Natural killer cell (primary cell): ENCODE data around the gene DOCK4. TPM values are rescaled to one million over a fixed set of nuclear protein-coding genes. Genes with fewer than 3 reads are reported as not detected.

Experiments
- ATAC-seq, 3 donors: fragments of 150-1000 bp in 2 of 3; fragments of 200-7000 bp in 1 of 3; cut with Tn5 transposase; 1 replicate in 1 of 3; 2 replicates in 2 of 3; pipeline ENCODE4 v1.10.0; 2021; ENCODE audit warnings: mild to moderate bottlenecking in 2 of 3, moderate library complexity in 2 of 3
- DNase-seq, 2 donors: peaks; one replicate each; pipeline versions ENCODE4 v3.0.0 to v3.0.0-alpha.2; 2013 to 2021; ENCODE audit warnings: mixed read lengths in 1 of 2
- H3K27ac ChIP-seq: one replicate; pipeline ENCODE4 v1.5.1; 2013; ENCODE audit warnings: mild to moderate bottlenecking, low read length
- H3K27me3 ChIP-seq: one replicate; pipeline ENCODE4 v1.6.1; 2013; ENCODE audit warnings: low read length; ENCODE audit not compliant: control insufficient read depth, insufficient read depth
- H3K36me3 ChIP-seq: one replicate; pipeline ENCODE4 v1.6.1; 2013; ENCODE audit warnings: low read length; ENCODE audit not compliant: control insufficient read depth, insufficient read depth
- H3K4me1 ChIP-seq: one replicate; pipeline ENCODE4 v1.6.1; 2013; ENCODE audit warnings: low read length; ENCODE audit not compliant: control insufficient read depth, insufficient read depth
- H3K4me3 ChIP-seq: one replicate; pipeline ENCODE4 v1.5.1; 2013; ENCODE audit warnings: low read length
- H3K9me3 ChIP-seq: one replicate; pipeline ENCODE4 v1.6.1; 2013; ENCODE audit warnings: low read length; ENCODE audit not compliant: control insufficient read depth, insufficient read depth
- H3K27ac Mint-ChIP-seq, 2 donors: one replicate each; pipeline ENCODE4 v1.8.0; 2022; ENCODE audit warnings: mild to moderate bottlenecking in 2 of 2, mixed read lengths in 2 of 2, moderate library complexity in 1 of 2
- H3K27me3 Mint-ChIP-seq, 2 donors: one replicate each; pipeline ENCODE4 v1.8.0; 2022; ENCODE audit warnings: low read depth in 2 of 2, mixed read lengths in 2 of 2
- H3K36me3 Mint-ChIP-seq: one replicate; pipeline ENCODE4 v1.8.0; 2022; ENCODE audit warnings: mixed read lengths
- H3K4me1 Mint-ChIP-seq, 2 donors: one replicate each; pipeline ENCODE4 v1.8.0; 2022; ENCODE audit warnings: mixed read lengths in 2 of 2
- H3K4me3 Mint-ChIP-seq: one replicate; pipeline ENCODE4 v1.8.0; 2022; ENCODE audit warnings: mild to moderate bottlenecking, moderate library complexity, mixed read lengths
- H3K9me3 Mint-ChIP-seq, 2 donors: one replicate each; pipeline ENCODE4 v1.8.0; 2022; ENCODE audit warnings: mixed read lengths in 2 of 2
- CTCF ChIP-seq: fragments of 200-600 bp; IDR thresholded peaks from one replicate; pipeline ENCODE4 v1.8.0; 2022; ENCODE audit warnings: antibody characterized with exemption
- WGBS: methylation state at CpG from one replicate; pipeline ENCODE4 v1.1.7; 2013; ENCODE audit warnings: missing lambda C conversion rate; ENCODE audit not compliant: insufficient coverage; 5-methylcytosine and 5-hydroxymethylcytosine counted together
- intact Hi-C: fragments of 100-400 bp; cut with micrococcal nuclease; formaldehyde crosslinking; loops from one replicate; pipeline ENCODE4 v1.14.2; 2022
- total RNA-seq, 4 donors: library from RNA; stranded (reverse); fragments of 120-200 nt in 1 of 4; gene quantifications; one replicate each; pipeline versions ENCODE4 v1.2.3 to v1.2.4, GENCODE V29; 2013 to 2022

The DOCK4 gene
- total RNA-seq, 3 donors from 2014 or later (not counting 1 experiment from before 2014, with no cell fraction given) = 0.61 to 2.4 (median 0.89) TPM

GRCh38 chr7:111740942-111741341 lies 465.3 kb downstream of the DOCK4 start:
- ATAC-seq (no peak), DNase-seq (no peak)
- Mint-ChIP-seq H3K9me3 (no peaks in the 10 kb centered on the region), H3K27me3 (no peaks in the 10 kb centered on the region), H3K27ac (no peak overlapping the region), H3K4me1 (no peaks in the 10 kb centered on the region), H3K4me3 (no peak overlapping the region), H3K36me3 (no peaks in the 10 kb centered on the region)
- TF ChIP-seq CTCF = no peak
- Histone ChIP-seq H3K4me3 (no peak overlapping the region), H3K9me3 (no peaks in the 10 kb centered on the region), H3K4me1 (no peaks in the 10 kb centered on the region), H3K36me3 (no peaks in the 10 kb centered on the region), H3K27me3 (no peaks in the 10 kb centered on the region), H3K27ac (no peak overlapping the region)
- 95% methylated on average over 2 of the region's 3 CpGs for WGBS
- intact Hi-C loops = loop anchor here (1.0 to 5.0 kb wide), 2 partner anchors 676 to 755 kb away; no protein-coding TSS in a partner anchor

- Mint-ChIP-seq H3K9me3 (no peaks in the 10 kb centered on the region), H3K27me3 (no peaks in the 10 kb centered on the region), H3K36me3 (no peaks in the 10 kb centered on the region), H3K4me1 (no peaks in the 10 kb centered on the region), H3K27ac (no peak overlapping the region), H3K4me3 (no peak overlapping the region)
- Histone ChIP-seq H3K9me3 (no peaks in the 10 kb centered on the region), H3K36me3 (no peaks in the 10 kb centered on the region), H3K4me3 (no peak overlapping the region), H3K27ac (no peak overlapping the region), H3K27me3 (no peaks in the 10 kb centered on the region), H3K4me1 (no peaks in the 10 kb centered on the region)
- WGBS = 62% methylated on average over 4 of the region's 4 CpGs
- DNase-seq = no peak
- intact Hi-C loops = loop anchor here (2.0 kb wide), 1 partner anchor 646 kb away; the partner anchor contains the start of gene LRRN3
- no peak for TF ChIP-seq CTCF
- ATAC-seq = no peak
These were observed 469.7 kb downstream of the DOCK4 start for GRCh38 chr7:111736552-111736874.

- Histone ChIP-seq H3K27me3 (no peaks in the 10 kb centered on the region), H3K36me3 (no peaks in the 10 kb centered on the region), H3K4me1 (no peaks in the 10 kb centered on the region), H3K9me3 (no peaks in the 10 kb centered on the region), H3K4me3 (no peak overlapping the region), H3K27ac (no peak overlapping the region)
- ATAC-seq (peak; percentile 54 to 66 (median 57)), DNase-seq (peak in 1 of 2 donors; percentile 78)
- 63% methylated on average over 9 of the region's 11 CpGs for WGBS
- Mint-ChIP-seq H3K9me3 (no peaks in the 10 kb centered on the region), H3K4me3 (no peak overlapping the region), H3K27ac (no peak overlapping the region), H3K27me3 (no peaks in the 10 kb centered on the region), H3K36me3 (no peaks in the 10 kb centered on the region), H3K4me1 (no peaks in the 10 kb centered on the region)
- TF ChIP-seq CTCF = peak; percentile 96
- intact Hi-C loops = loop anchor here (2.0 kb wide), 1 partner anchor 645 kb away; the partner anchor contains the start of gene LRRN3
These were observed 470.3 kb downstream of the DOCK4 start for GRCh38 chr7:111735661-111736551.
